ENCODE data around the gene SKA2.

GRCh38 chr17:59193336-59193862, 38.4 kb upstream of the SKA2 start:
- TF ChIP-seq CTCF (IDR thresholded peaks at IDR 0.05; ENCODE audit: insufficient read depth, low read length): no peak
- no peak for TF ChIP-seq POLR2AphosphoS5 (IDR thresholded peaks at IDR 0.05; ENCODE audit: low read depth)
- no peak for TF ChIP-seq GABPA (IDR thresholded peaks at IDR 0.05; ENCODE audit: low read depth)
- no peak for TF ChIP-seq REST (IDR thresholded peaks at IDR 0.05; ENCODE audit: insufficient replicate concordance, low read depth)
- no peak for TF ChIP-seq SPI1 (IDR thresholded peaks at IDR 0.05; ENCODE audit: borderline replicate concordance, low read depth)
